Kidney epithelial cell (primary cell): Measurements from ENCODE around the gene SMPD1. TPM values are rescaled to one million over a fixed set of nuclear protein-coding genes. Genes with fewer than 3 reads are reported as not detected.

Source experiments
- DNase-seq: peaks from one replicate; pipeline ENCODE4 v3.0.0-alpha.2; 2010; ENCODE audit warnings: low read depth
- H3K27me3 ChIP-seq: 2 replicates; pipeline ENCODE4 v1.6.0; 2011; ENCODE audit warnings: low read length; ENCODE audit not compliant: control insufficient read depth, insufficient read depth
- H3K36me3 ChIP-seq: 2 replicates; pipeline ENCODE4 v1.5.1; 2011; ENCODE audit warnings: low read length; ENCODE audit not compliant: control insufficient read depth, insufficient read depth
- H3K4me3 ChIP-seq: 2 replicates; pipeline ENCODE4 v1.5.1; 2011; ENCODE audit warnings: low read depth, mild to moderate bottlenecking, control low read depth, low read length
- CTCF ChIP-seq: IDR thresholded peaks from 2 replicates; pipeline ENCODE4 v1.5.1; 2011; ENCODE audit warnings: mild to moderate bottlenecking, moderate library complexity, low read length, control low read depth, inconsistent platforms; ENCODE audit not compliant: insufficient read depth, poor library complexity, severe bottlenecking
- total RNA-seq: library from RNA; depleted of rRNA; stranded (reverse); fragments of >200 nt; gene quantifications from 2 replicates; pipeline ENCODE4 v1.2.3, GENCODE V29; 2015

The SMPD1 gene
- total RNA-seq, 1 donor from 2014 or later, result 25.7 TPM

- Histone ChIP-seq H3K27me3 (no peaks in the 10 kb centered on the region), H3K4me3 (no peak overlapping the region), H3K36me3 (no peaks in the 10 kb centered on the region)
- TF ChIP-seq CTCF, result peak; percentile 94
- DNase-seq, result peak; percentile 44
Observed at GRCh38 chr11:6353367-6353987, 36.8 kb upstream of the SMPD1 start.

GRCh38 chr11:6354651-6355485 is 35.4 kb upstream of the SMPD1 start:
- Histone ChIP-seq H3K27me3 (no peaks in the 10 kb centered on the region), H3K4me3 (no peak overlapping the region), H3K36me3 (no peaks in the 10 kb centered on the region)
- DNase-seq, result peak; percentile 10
- TF ChIP-seq CTCF, result no peak

- no peak overlapping the region for H3K4me3 ChIP-seq
- H3K27me3 ChIP-seq, result no peaks in the 10 kb centered on the region
- no peak for TF ChIP-seq CTCF
- H3K36me3 ChIP-seq, result no peaks in the 10 kb centered on the region
- DNase-seq, result no peak
Observed at GRCh38 chr11:6356503-6357055, 33.7 kb upstream of the SMPD1 start.

- no peaks in the 10 kb centered on the region for H3K36me3 ChIP-seq
- no peak for TF ChIP-seq CTCF
- no peaks in the 10 kb centered on the region for H3K27me3 ChIP-seq
- H3K4me3 ChIP-seq, result no peak overlapping the region
- peak; percentile 62 for DNase-seq
Observed at GRCh38 chr11:6357222-6357621, 33.1 kb upstream of the SMPD1 start.

- TF ChIP-seq CTCF, result no peak
- no peaks in the 10 kb centered on the region for H3K27me3 ChIP-seq
- H3K36me3 ChIP-seq, result no peaks in the 10 kb centered on the region
- no peak for DNase-seq
- no peak overlapping the region for H3K4me3 ChIP-seq
Observed at GRCh38 chr11:6360183-6360582, 30.1 kb upstream of the SMPD1 start.
